Activated B cell treated with CpG ODN at 0.5 μM for 24 hours (primary cell): Measurements from ENCODE around the gene CYREN. TPM values are rescaled to one million over a fixed set of nuclear protein-coding genes. Genes with fewer than 3 reads are reported as not detected.

Experiments used
- ATAC-seq: fragments of 200-7000 bp; cut with Tn5 transposase; one replicate; pipeline ENCODE4 v1.10.0; 2021; ENCODE audit warnings: low read depth, mild to moderate bottlenecking, moderate library complexity
- CTCF ChIA-PET: fragments of 350-600 bp; sonication (Branson Sonifier 250); formaldehyde crosslinking; loops from one replicate; lab custom pipeline; 2021; ENCODE audit warnings: antibody characterized with exemption; lab: Charles Lee
- POLR2A ChIA-PET: fragments of 350-600 bp; sonication (Branson Sonifier 250); formaldehyde crosslinking; loops from one replicate; lab custom pipeline; 2021; ENCODE audit warnings: antibody characterized with exemption; lab: Charles Lee
- DNase-seq: peaks from one replicate; pipeline ENCODE4 v3.0.0; 2022
- H3K27ac Mint-ChIP-seq: one replicate; pipeline ENCODE4 v1.8.0; 2020; ENCODE audit warnings: mixed read lengths
- H3K27me3 Mint-ChIP-seq: one replicate; pipeline ENCODE4 v1.8.0; 2021; ENCODE audit warnings: mixed read lengths
- H3K36me3 Mint-ChIP-seq: one replicate; pipeline ENCODE4 v1.8.0; 2021; ENCODE audit warnings: low read depth, mixed read lengths
- H3K4me1 Mint-ChIP-seq: one replicate; pipeline ENCODE4 v1.8.0; 2021; ENCODE audit warnings: mixed read lengths
- H3K4me3 Mint-ChIP-seq: one replicate; pipeline ENCODE4 v1.8.0; 2020; ENCODE audit warnings: mild to moderate bottlenecking, mixed read lengths
- H3K9me3 Mint-ChIP-seq: one replicate; pipeline ENCODE4 v1.8.0; 2020; ENCODE audit warnings: mixed read lengths
- intact Hi-C: fragments of 100-400 bp; cut with micrococcal nuclease; formaldehyde crosslinking; loops from one replicate; pipeline ENCODE4 v1.15.1; 2024
- total RNA-seq: library from RNA; stranded (reverse); gene quantifications from 2 replicates; pipeline ENCODE4 v1.2.3, GENCODE V29; 2022
- TF ChIP-seq, protein P1 (sequence below): fragments of 200-600 bp; IDR thresholded peaks from one replicate; pipeline ENCODE4 v1.8.0; 2022; ENCODE audit warnings: antibody characterized with exemption, mild to moderate bottlenecking

Gene CYREN
- total RNA-seq, 1 donor from 2014 or later = 79.3 TPM

DNA sequence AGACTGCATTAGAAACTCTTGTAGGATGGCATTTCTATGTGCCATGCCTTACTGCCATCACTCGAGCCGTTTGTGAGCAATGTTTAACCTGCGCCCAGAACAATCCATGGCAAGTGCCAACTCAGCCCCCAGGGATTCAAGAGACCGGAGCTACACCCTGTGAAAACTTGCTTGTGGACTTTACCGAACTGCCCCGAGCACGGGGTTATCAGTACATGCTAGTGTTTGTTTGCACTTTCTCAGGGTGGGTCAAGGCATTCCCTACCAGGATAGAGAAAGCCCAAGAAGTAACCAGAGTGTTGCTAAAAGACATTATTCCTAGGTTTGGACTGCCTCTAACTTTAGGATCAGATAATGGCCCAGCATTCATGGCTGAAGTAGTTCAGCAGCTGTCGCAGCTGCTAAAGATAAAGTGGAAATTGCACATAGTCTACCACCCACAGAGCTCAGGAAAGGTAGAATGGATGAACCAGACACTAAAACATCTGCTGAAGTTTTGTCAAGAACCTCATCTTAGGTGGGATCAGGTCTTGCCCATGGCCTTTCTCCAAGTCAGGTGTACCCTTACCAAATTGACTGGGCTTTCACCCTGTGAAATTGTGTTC is 8.9 kb upstream of the CYREN start:
- H3K27me3 Mint-ChIP-seq = no peaks in the 10 kb centered on the region
- TF ChIP-seq, protein P1, sequence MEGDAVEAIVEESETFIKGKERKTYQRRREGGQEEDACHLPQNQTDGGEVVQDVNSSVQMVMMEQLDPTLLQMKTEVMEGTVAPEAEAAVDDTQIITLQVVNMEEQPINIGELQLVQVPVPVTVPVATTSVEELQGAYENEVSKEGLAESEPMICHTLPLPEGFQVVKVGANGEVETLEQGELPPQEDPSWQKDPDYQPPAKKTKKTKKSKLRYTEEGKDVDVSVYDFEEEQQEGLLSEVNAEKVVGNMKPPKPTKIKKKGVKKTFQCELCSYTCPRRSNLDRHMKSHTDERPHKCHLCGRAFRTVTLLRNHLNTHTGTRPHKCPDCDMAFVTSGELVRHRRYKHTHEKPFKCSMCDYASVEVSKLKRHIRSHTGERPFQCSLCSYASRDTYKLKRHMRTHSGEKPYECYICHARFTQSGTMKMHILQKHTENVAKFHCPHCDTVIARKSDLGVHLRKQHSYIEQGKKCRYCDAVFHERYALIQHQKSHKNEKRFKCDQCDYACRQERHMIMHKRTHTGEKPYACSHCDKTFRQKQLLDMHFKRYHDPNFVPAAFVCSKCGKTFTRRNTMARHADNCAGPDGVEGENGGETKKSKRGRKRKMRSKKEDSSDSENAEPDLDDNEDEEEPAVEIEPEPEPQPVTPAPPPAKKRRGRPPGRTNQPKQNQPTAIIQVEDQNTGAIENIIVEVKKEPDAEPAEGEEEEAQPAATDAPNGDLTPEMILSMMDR = no peak
- H3K9me3 Mint-ChIP-seq = peaks cover 22% of the 10 kb centered on the region
- ChIA-PET POLR2A (interaction anchor here (0.6 to 4.2 kb wide), 6 partner anchors 9 to 193 kb away, joined by 3 to 18 read pairs (median 4); partner anchors contain the start of genes AGBL3, CYREN and WDR91), CTCF (interaction anchor here (0.8 to 1.0 kb wide), 2 partner anchors 10 to 101 kb away, joined by 3 read pairs; no protein-coding TSS in a partner anchor)
- H3K4me1 Mint-ChIP-seq = no peaks in the 10 kb centered on the region
- no peak overlapping the region for H3K4me3 Mint-ChIP-seq
- no peak for ATAC-seq
- intact Hi-C loops = loop anchor here (10.0 kb wide), 1 partner anchor 485 kb away; the partner anchor contains the start of gene STMP1
- no peak for DNase-seq
- H3K27ac Mint-ChIP-seq = no peak overlapping the region
- peaks cover 58% of the 10 kb centered on the region for H3K36me3 Mint-ChIP-seq

DNA sequence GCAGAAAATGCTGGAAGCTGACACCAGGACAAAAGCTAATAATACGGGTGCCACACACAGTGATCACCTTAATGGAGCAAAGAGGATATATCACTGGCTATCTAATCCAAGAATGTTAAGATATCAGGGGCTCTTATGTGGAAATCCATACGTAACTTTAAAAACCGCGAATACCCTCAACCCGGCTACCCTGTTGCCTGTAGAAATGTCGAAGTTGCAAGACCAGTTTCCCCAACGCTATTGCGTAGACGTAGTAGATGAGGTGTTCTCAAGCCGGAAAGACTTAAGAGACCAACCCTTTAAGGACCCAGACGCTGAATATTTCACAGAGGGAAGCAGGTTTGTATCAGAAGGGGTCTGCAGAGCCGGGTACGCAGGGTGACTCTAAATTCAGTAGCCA is 7.9 kb upstream of the CYREN start:
- intact Hi-C loops = loop anchor here (10.0 kb wide), 1 partner anchor 486 kb away; the partner anchor contains the start of gene STMP1
- peaks cover 48% of the 10 kb centered on the region for H3K36me3 Mint-ChIP-seq
- ATAC-seq = no peak
- H3K4me3 Mint-ChIP-seq = no peak overlapping the region
- no peaks in the 10 kb centered on the region for H3K4me1 Mint-ChIP-seq
- peaks cover 16% of the 10 kb centered on the region for H3K9me3 Mint-ChIP-seq
- TF ChIP-seq, protein P1 = no peak
- POLR2A ChIA-PET = interaction anchor here (1.2 to 4.2 kb wide), 4 partner anchors 8 to 12 kb away, joined by 3 to 18 read pairs (median 12); partner anchors contain the start of gene CYREN
- DNase-seq = no peak
- H3K27me3 Mint-ChIP-seq = no peaks in the 10 kb centered on the region
- H3K27ac Mint-ChIP-seq = no peak overlapping the region
- CTCF ChIA-PET = no interaction called here

DNA sequence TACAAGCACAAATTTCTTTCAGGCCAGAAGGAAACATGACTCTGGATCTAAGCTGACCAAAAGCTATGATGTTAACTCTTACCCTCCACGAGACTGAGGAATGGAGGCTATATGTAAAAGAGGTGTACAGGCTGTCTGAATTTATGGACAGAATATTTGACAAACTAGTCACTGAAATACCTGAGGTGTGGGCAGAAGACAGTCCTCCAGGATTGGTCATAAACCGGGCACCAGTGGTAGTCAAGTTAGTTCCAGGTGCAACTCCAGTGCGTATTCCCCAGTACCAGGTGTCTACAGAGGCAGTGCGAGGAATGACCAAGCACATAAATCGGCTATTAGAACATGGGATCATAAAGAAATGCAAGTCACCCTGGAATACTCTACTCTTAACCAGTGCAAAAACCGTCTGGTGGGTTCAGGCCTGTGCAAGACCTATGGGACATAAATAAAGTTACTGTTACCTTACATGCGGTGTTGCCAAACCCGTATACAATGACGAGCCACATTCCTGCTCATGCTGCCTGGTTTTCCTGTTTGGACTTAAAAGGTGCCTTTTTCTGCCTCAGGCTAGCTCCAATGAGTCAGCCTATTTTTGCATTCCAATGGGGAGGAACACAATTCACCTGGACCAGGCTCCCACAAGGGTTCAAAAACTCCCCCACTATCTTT is 6.7 kb upstream of the CYREN start:
- DNase-seq (no peak), ATAC-seq (no peak)
- ChIA-PET POLR2A (interaction anchor here (2.4 kb wide), 1 partner anchor 10 kb away, joined by 11 read pairs; no protein-coding TSS in a partner anchor), CTCF (interaction anchor here (1.2 kb wide), 1 partner anchor 19 kb away, joined by 3 read pairs; no protein-coding TSS in a partner anchor)
- Mint-ChIP-seq H3K27me3 (no peaks in the 10 kb centered on the region), H3K9me3 (peaks cover 10% of the 10 kb centered on the region), H3K4me3 (no peak overlapping the region), H3K27ac (no peak overlapping the region), H3K36me3 (peaks cover 36% of the 10 kb centered on the region), H3K4me1 (peaks cover 5% of the 10 kb centered on the region)
- TF ChIP-seq, protein P1 = no peak
- intact Hi-C loops = loop anchor here (10.0 kb wide), 1 partner anchor 488 kb away; the partner anchor contains the start of gene STMP1

DNA sequence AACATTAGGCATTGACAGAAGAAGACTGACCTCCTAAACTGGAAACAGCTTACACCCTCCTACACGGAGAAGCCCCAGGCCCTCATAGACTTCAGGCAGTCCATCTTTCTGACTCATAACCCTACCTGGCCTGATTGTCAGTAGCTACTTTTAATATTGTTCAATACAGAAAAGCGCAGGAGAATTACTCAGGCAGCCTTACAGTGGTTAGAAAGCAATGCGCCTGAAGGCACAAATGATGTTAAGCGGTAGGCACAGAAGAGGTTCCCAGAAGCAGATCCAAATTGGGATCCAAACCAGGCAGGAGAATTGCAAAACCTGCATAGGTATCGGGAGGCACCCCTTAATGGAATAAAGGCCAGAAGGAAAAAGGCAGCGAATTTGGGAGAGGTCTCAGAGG is 5.4 kb upstream of the CYREN start:
- DNase-seq (no peak), ATAC-seq (no peak)
- Mint-ChIP-seq H3K4me3 (no peak overlapping the region), H3K27me3 (no peaks in the 10 kb centered on the region), H3K4me1 (peaks cover 15% of the 10 kb centered on the region), H3K36me3 (peaks cover 25% of the 10 kb centered on the region), H3K27ac (no peak overlapping the region), H3K9me3 (peaks cover 3% of the 10 kb centered on the region)
- intact Hi-C loops = loop anchor here (10.0 kb wide), 1 partner anchor 489 kb away; the partner anchor contains the start of gene STMP1
- TF ChIP-seq, protein P1 = no peak
- POLR2A ChIA-PET = interaction anchor here (2.4 kb wide), 1 partner anchor 11 kb away, joined by 11 read pairs; no protein-coding TSS in a partner anchor
- CTCF ChIA-PET = interaction anchor here (1.2 kb wide), 1 partner anchor 20 kb away, joined by 3 read pairs; no protein-coding TSS in a partner anchor
